HL-60 (cell line): ENCODE measurements around the gene CAMK1D.

Source experiments
- DNase-seq, 2 experiments: peaks; one replicate each; pipeline ENCODE4 v3.0.0-alpha.2; 2010 to 2020; ENCODE audit warnings: low read depth in 1 of 2, low spot score in 1 of 2
- H3K27ac ChIP-seq: fragments of 250-450 bp; sonication (Bioruptor Pico); replicated peaks from 2 replicates; pipeline ENCODE4 v1.5.1; 2020; ENCODE audit warnings: mild to moderate bottlenecking, moderate library complexity
- H3K27me3 ChIP-seq: fragments of 250-450 bp; sonication (Bioruptor Pico); 2 replicates; pipeline ENCODE4 v1.5.1; 2021; ENCODE audit warnings: mild to moderate bottlenecking, moderate library complexity; ENCODE audit not compliant: insufficient read depth, poor library complexity, severe bottlenecking
- H3K4me3 ChIP-seq: replicated peaks from 2 replicates; pipeline ENCODE4 v1.5.1; 2011; ENCODE audit warnings: mild to moderate bottlenecking, control low read depth, low read length; ENCODE audit not compliant: insufficient read depth
- CTCF ChIP-seq: IDR thresholded peaks from one replicate; pipeline ENCODE4 v1.5.1; 2011; ENCODE audit warnings: low read length, control low read depth, inconsistent platforms; ENCODE audit not compliant: insufficient read depth
- GABPA ChIP-seq: IDR thresholded peaks from 2 replicates; pipeline ENCODE4 v1.6.1; 2012; ENCODE audit warnings: low read depth
- POLR2AphosphoS5 ChIP-seq: IDR thresholded peaks from 2 replicates; pipeline ENCODE4 v1.6.1; 2012; ENCODE audit warnings: low read depth
- REST ChIP-seq: IDR thresholded peaks from 2 replicates; pipeline ENCODE4 v1.6.1; 2012; ENCODE audit warnings: low read depth; ENCODE audit not compliant: insufficient replicate concordance
- SPI1 ChIP-seq: IDR thresholded peaks from 2 replicates; pipeline ENCODE4 v1.6.1; 2012; ENCODE audit warnings: low read depth, mild to moderate bottlenecking, borderline replicate concordance

Gene CAMK1D

GRCh38 chr10:12387561-12388210 lies 38.3 kb downstream of the CAMK1D start:
- TF ChIP-seq SPI1, result no peak
- no peak for TF ChIP-seq REST
- no peak for DNase-seq
- no peaks in the 10 kb centered on the region for H3K27me3 ChIP-seq
- H3K4me3 ChIP-seq, result no peak overlapping the region
- H3K27ac ChIP-seq, result no peak overlapping the region

GRCh38 chr10:12388671-12389070 lies 39.3 kb downstream of the CAMK1D start:
- DNase-seq, result no peak
- no peak overlapping the region for H3K27ac ChIP-seq

GRCh38 chr10:12389154-12389734 lies 39.9 kb downstream of the CAMK1D start:
- Histone ChIP-seq H3K27ac (no peak overlapping the region), H3K27me3 (no peaks in the 10 kb centered on the region), H3K4me3 (no peak overlapping the region)
- no peak for DNase-seq
- TF ChIP-seq GABPA (no peak), CTCF (no peak), POLR2AphosphoS5 (no peak), REST (no peak), SPI1 (no peak)

More at GRCh38 chr10:12388671-12389070, 39.3 kb downstream of the CAMK1D start:
- TF ChIP-seq GABPA (no peak), CTCF (no peak), POLR2AphosphoS5 (no peak), SPI1 (no peak), REST (no peak)
- Histone ChIP-seq H3K27me3 (no peaks in the 10 kb centered on the region), H3K4me3 (no peak overlapping the region)
